K562 (cell line): ENCODE measurements around the gene SPATA17. TPM values are rescaled to one million over a fixed set of nuclear protein-coding genes. Genes with fewer than 3 reads are reported as not detected.

Experiments used
- CGGBP1 ChIP-seq: fragments of 250-450 bp; sonication (Bioruptor Pico); IDR thresholded peaks from 2 replicates; pipeline ENCODE4 v1.9.0; 2021; ENCODE audit warnings: mild to moderate bottlenecking
- CHD2 ChIP-seq: IDR thresholded peaks from 2 replicates; pipeline ENCODE4 v1.6.1; 2011; ENCODE audit warnings: low read depth, low read length
- ZNF551 ChIP-seq: fragments of 250-450 bp; sonication (Bioruptor Pico); IDR thresholded peaks from 2 replicates; pipeline ENCODE4 v1.5.0; 2021; ENCODE audit warnings: mild to moderate bottlenecking, moderate library complexity
- polyA plus RNA-seq, 8 experiments: library from polyadenylated mRNA; depleted of rRNA in 4 of 8; stranded (reverse) in 5 of 8; unstranded in 3 of 8; fragments of >200 nt; fragmentation: Nextera tagmentation in 2 of 8; fragmentation: Illumina TruSeq in 1 of 8; extraction: Ambion mirVana in 2 of 8; extraction: Trizol in 1 of 8; gene quantifications; 2 replicates each; pipeline versions ENCODE4 v1.2.1 to v1.2.3, GENCODE V29; 2011 to 2014; ENCODE audit warnings: inconsistent platforms in 1 of 8, missing spikeins in 1 of 8
- total RNA-seq, 7 experiments: library from RNA; depleted of rRNA in 6 of 7; stranded (reverse); fragments of >200 nt in 6 of 7; fragmentation: Illumina TruSeq in 2 of 7; extraction: Trizol in 2 of 7; gene quantifications; 2 replicates each; pipeline versions ENCODE4 v1.2.1 to v1.2.3, GENCODE V29; 2011 to 2021; ENCODE audit warnings: low replicate concordance in 1 of 7
- TF ChIP-seq, protein P1 (sequence below): fragments of 250-450 bp; sonication (Bioruptor Pico); IDR thresholded peaks from 2 replicates; pipeline ENCODE4 v1.5.0; 2021; ENCODE audit warnings: mild to moderate bottlenecking, moderate library complexity
- TF ChIP-seq, protein P2 (sequence below): fragments of 450-650 bp; formaldehyde crosslinking; IDR thresholded peaks from 2 replicates; pipeline ENCODE4 v1.4.0; 2022; ENCODE audit warnings: mild to moderate bottlenecking, moderate library complexity

SPATA17 gene
- total and polyA plus RNA-seq, 9 of the 15 experiments (the other 6 are each of a cell fraction or from before 2014, with no cell fraction given): 0.04 to 0.11 TPM; not detected in 7

DNA sequence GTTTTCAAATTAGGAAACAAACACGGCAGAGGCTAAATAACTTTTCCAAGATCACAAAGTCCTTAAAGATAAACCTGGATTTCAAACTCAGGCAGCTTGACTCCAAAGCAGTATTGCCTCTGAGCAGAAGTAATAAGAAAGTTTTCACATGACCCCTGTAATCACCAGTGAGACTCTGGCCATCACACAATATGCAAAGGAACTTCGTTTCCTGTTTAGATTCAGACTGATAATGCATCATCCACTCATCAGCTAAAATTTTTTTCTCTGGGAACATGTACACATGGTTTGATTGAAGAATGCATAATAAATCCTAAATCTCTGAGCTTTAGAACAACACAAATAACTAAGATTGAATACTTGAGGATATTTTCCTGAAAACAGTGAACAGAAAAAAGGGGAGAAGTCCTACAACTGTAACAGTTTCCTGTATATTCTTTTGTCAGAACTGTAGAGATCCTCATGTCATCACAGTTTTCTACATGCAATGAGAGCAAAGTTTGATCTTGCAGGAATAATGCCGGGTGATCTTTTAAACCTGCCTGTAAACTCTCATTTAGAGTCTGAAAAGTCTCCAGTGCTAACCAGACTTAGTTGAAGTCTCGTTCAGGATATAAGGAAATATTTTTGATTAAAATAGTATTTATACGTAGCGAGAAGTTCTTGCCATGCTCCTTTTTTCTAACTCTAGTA is 225.3 kb downstream of the SPATA17 start (continued):
- TF ChIP-seq, protein P1, sequence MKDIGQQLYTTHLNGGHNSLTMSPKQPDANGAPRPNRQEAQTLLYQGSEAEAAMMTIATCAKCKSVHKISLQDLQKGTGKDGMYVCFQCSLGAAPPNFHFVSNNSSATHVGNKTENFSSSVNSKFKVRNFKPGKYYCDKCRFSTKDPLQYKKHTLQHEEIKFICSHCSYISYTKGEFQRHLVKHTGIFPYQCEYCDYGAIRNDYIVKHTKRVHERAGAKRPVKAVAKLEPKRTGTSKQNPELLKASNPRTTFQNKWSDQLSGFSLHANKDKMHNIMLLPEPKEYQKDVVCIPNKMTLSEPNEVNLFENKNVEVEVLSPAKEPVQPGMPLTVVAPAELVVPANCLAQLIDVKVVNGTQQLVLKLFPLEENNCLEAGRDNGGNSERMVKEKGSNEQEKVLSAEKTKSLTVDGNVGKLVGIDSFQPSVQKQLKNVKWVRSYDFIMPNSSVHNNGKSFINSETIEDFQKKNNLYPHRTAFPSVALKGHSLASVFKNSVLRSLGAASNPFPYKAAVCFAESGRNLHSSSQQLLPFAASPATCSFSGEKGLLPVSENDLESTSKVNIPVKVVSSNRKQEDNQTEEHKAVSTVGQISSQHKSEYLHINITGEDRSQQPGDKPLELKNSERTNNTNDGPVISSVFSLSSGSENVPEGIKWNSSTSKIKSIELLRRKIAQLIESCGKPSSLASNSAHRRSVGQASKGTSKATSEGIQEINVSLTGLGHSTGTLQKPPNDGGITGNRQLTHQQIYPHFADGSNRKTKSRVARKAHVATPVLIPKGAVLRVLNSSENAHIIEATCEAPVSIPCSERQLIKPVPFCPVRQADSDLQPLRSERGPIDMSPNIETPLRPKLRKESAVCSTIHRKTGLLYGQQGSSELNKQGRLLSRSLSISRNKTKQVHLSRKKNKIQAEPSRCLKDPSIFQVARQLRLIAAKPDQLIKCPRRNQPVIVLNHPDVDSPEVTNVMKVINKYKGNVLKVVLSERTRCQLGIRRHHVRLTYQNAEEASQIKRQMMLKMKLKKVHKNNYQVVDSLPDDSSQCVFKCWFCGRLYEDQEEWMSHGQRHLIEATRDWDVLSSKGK (CRISPR knock-in tag): no peak
- TF ChIP-seq, protein P2, sequence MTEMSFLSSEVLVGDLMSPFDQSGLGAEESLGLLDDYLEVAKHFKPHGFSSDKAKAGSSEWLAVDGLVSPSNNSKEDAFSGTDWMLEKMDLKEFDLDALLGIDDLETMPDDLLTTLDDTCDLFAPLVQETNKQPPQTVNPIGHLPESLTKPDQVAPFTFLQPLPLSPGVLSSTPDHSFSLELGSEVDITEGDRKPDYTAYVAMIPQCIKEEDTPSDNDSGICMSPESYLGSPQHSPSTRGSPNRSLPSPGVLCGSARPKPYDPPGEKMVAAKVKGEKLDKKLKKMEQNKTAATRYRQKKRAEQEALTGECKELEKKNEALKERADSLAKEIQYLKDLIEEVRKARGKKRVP (CRISPR knock-in tag): no peak
- TF ChIP-seq ZNF551 (CRISPR knock-in tag) (no peak), CGGBP1 (CRISPR knock-in tag) (no peak), CHD2 (no peak)
- TF ChIP-seq, all 486 proteins: peak for 0
